Sigmoid colon (tissue), 7 donors: ENCODE data around the gene GRIN2A. TPM values are rescaled to one million over a fixed set of nuclear protein-coding genes. Genes with fewer than 3 reads are reported as not detected.

Experiments
- DNase-seq: peaks from one replicate; pipeline ENCODE4 v3.0.0-alpha.2; 2019
- H3K27ac ChIP-seq, 4 donors: fragments of 200-600 bp; sonication (generic); one replicate each; pipeline ENCODE4 v1.5.1; 2016 to 2019; ENCODE audit warnings: mild to moderate bottlenecking in 1 of 4
- H3K27me3 ChIP-seq, 3 donors: fragments of 200-600 bp; sonication (generic); one replicate each; pipeline ENCODE4 v1.5.1; 2019; ENCODE audit warnings: mild to moderate bottlenecking in 1 of 3
- H3K36me3 ChIP-seq, 4 donors: fragments of 200-600 bp; sonication (generic); one replicate each; pipeline ENCODE4 v1.5.1; 2016 to 2019
- H3K4me1 ChIP-seq, 4 donors: fragments of 200-600 bp; sonication (generic); one replicate each; pipeline ENCODE4 v1.5.1; 2017 to 2019
- H3K4me3 ChIP-seq, 4 donors: fragments of 200-600 bp; sonication (generic); one replicate each; pipeline ENCODE4 v1.5.1; 2017 to 2019; ENCODE audit warnings: mild to moderate bottlenecking in 2 of 4, moderate library complexity in 1 of 4
- H3K9me3 ChIP-seq, 4 donors: fragments of 200-600 bp in 3 of 4; sonication (generic) in 3 of 4; one replicate each; pipeline versions ENCODE4 v1.5.1 to v1.6.1; 2013 to 2019
- CTCF ChIP-seq, 4 experiments: fragments of 450-650 bp in 3 of 4; fragments of 200-600 bp in 1 of 4; IDR thresholded peaks; one replicate each; pipeline ENCODE4 v1.5.1; 2016 to 2019; ENCODE audit warnings: antibody characterized with exemption in 4 of 4, mild to moderate bottlenecking in 3 of 4, moderate library complexity in 2 of 4
- EP300 ChIP-seq, 4 donors: sonication (generic); formaldehyde crosslinking; IDR thresholded peaks; one replicate each; pipeline ENCODE4 v1.6.1; 2017; ENCODE audit warnings: antibody characterized with exemption in 4 of 4
- POLR2A ChIP-seq, 2 donors: fragments of 450-650 bp; IDR thresholded peaks; one replicate each; pipeline ENCODE4 v1.6.1; 2016; ENCODE audit warnings: antibody characterized with exemption in 2 of 2, mild to moderate bottlenecking in 2 of 2, moderate library complexity in 2 of 2
- POLR2AphosphoS5 ChIP-seq, 4 donors: sonication (generic); formaldehyde crosslinking; IDR thresholded peaks; one replicate each; pipeline ENCODE4 v1.6.1; 2017; ENCODE audit warnings: antibody characterized with exemption in 4 of 4
- WGBS, 2 donors: extraction: QIAGEN DNeasy Blood & Tissue Kit; methylation state at CpG; one replicate each; pipeline ENCODE4 v1.1.7; 2013; 5-methylcytosine and 5-hydroxymethylcytosine counted together
- intact Hi-C: fragments of 100-400 bp; cut with DNase I; formaldehyde crosslinking; loops from one replicate; pipeline ENCODE4 v1.15.1; 2023
- polyA plus RNA-seq, 3 donors: library from polyadenylated mRNA; stranded (reverse); fragments of 200-250 nt; gene quantifications; one replicate each; pipeline ENCODE4 v1.2.3, GENCODE V29; 2013
- total RNA-seq, 4 donors: library from RNA; depleted of rRNA; stranded (reverse); fragments of >200 nt; gene quantifications; one replicate each; pipeline ENCODE4 v1.1.0, GENCODE V29; 2016
- donor health status: healthy with polysubstance abuse.
- donor health status: Bipolar disorder and iron deficiency.
- donor health status: healthy.

The GRIN2A gene
- total and polyA plus RNA-seq, 7 donors, result under 0.01 to 0.36 (median 0.09) TPM

GRCh38 chr16:9818702-9819101 lies 363.5 kb downstream of the GRIN2A start:
- no peak for DNase-seq
- intact Hi-C loops, result no loop called here
- H3K9me3 ChIP-seq, result no peaks in the 10 kb centered on the region
- H3K27me3 ChIP-seq, result no peaks in the 10 kb centered on the region
- no peaks in the 10 kb centered on the region for H3K4me1 ChIP-seq
- TF ChIP-seq CTCF (IDR thresholded peaks at IDR 0.05) (no peak), POLR2A (IDR thresholded peaks at IDR 0.05) (no peak), EP300 (IDR thresholded peaks at IDR 0.05) (no peak), POLR2AphosphoS5 (IDR thresholded peaks at IDR 0.05) (no peak)
- H3K36me3 ChIP-seq, result no peaks in the 10 kb centered on the region
- H3K4me3 ChIP-seq, result no peak overlapping the region
- no peak overlapping the region for H3K27ac ChIP-seq
- WGBS, 2 donors, result 88 to 89% methylated on average over 1 of the region's 1 CpG

- TF ChIP-seq CTCF (IDR thresholded peaks at IDR 0.05) (no peak), POLR2AphosphoS5 (IDR thresholded peaks at IDR 0.05) (no peak), POLR2A (IDR thresholded peaks at IDR 0.05) (no peak), EP300 (IDR thresholded peaks at IDR 0.05) (no peak)
- Histone ChIP-seq H3K4me3 (no peak overlapping the region), H3K27ac (no peak overlapping the region), H3K27me3 (no peaks in the 10 kb centered on the region), H3K4me1 (no peaks in the 10 kb centered on the region), H3K36me3 (no peaks in the 10 kb centered on the region), H3K9me3 (no peaks in the 10 kb centered on the region)
- 46 to 61% methylated on average over 4 of the region's 4 CpGs for WGBS, 2 donors
- DNase-seq, result no peak
- intact Hi-C loops, result no loop called here
Observed at GRCh38 chr16:9817586-9817985, 364.6 kb downstream of the GRIN2A start.

GRCh38 chr16:9816644-9817043 lies 365.6 kb downstream of the GRIN2A start:
- H3K36me3 ChIP-seq, result no peaks in the 10 kb centered on the region
- WGBS, 2 donors, result 63 to 82% methylated on average over 2 of the region's 2 CpGs
- no peaks in the 10 kb centered on the region for H3K9me3 ChIP-seq
- H3K4me1 ChIP-seq, result no peaks in the 10 kb centered on the region
- no peak overlapping the region for H3K27ac ChIP-seq
- intact Hi-C loops, result no loop called here
- H3K27me3 ChIP-seq, result no peaks in the 10 kb centered on the region
- no peak overlapping the region for H3K4me3 ChIP-seq
- no peak for TF ChIP-seq POLR2A (IDR thresholded peaks at IDR 0.05)
- TF ChIP-seq CTCF (IDR thresholded peaks at IDR 0.05), result no peak
- no peak for TF ChIP-seq POLR2AphosphoS5 (IDR thresholded peaks at IDR 0.05)
- no peak for TF ChIP-seq EP300 (IDR thresholded peaks at IDR 0.05)
- no peak for DNase-seq

- no peaks in the 10 kb centered on the region for H3K4me1 ChIP-seq
- WGBS, 2 donors, result 53 to 77% methylated on average over 4 of the region's 4 CpGs
Observed at GRCh38 chr16:9813665-9814064, 368.6 kb downstream of the GRIN2A start.

More at GRCh38 chr16:9813665-9814064, 368.6 kb downstream of the GRIN2A start:
- intact Hi-C loops, result no loop called here
- no peak for TF ChIP-seq POLR2A (IDR thresholded peaks at IDR 0.05)
- no peak for TF ChIP-seq CTCF (IDR thresholded peaks at IDR 0.05)
- TF ChIP-seq EP300 (IDR thresholded peaks at IDR 0.05), result no peak
- no peak for TF ChIP-seq POLR2AphosphoS5 (IDR thresholded peaks at IDR 0.05)
- Histone ChIP-seq H3K9me3 (no peaks in the 10 kb centered on the region), H3K36me3 (no peaks in the 10 kb centered on the region), H3K4me3 (no peak overlapping the region), H3K27ac (no peak overlapping the region), H3K27me3 (no peaks in the 10 kb centered on the region)
- no peak for DNase-seq
